ENCODE results near the gene GPAT3.

GPAT3 gene

DNA sequence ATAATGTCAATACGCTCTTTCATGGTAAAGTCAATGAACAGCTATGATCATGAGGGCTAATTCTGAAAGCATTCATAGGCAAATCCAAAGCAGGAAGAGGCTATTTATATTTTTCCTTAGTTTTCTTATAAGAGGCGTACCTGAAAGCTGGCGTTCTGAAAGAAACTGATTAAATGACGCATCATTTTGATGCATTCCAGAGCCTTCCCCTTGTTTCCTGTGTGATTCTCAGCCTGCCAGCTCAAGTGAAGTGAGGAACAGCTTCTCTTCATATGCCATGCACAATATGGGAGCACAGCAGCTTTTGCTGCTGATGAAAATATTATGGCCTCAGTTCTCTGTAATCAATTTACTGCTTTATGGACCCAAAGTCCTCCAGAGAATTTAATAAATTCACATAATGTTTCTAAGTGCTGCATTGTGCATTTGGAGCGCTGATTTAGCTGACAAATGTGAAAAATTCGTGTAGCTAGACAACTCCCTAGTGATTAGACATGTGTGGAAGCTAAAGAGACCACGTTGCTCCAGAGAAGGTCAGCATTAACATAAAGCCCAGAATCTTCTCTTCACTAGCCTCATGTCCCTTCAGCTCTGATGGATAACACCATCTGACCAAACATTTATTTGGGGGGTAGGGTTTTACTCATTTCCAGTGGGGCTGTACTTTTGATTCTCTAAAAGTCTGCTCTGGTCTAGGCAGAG lies 110.8 kb downstream of the GPAT3 start:
- no peak for DNase-seq

DNA sequence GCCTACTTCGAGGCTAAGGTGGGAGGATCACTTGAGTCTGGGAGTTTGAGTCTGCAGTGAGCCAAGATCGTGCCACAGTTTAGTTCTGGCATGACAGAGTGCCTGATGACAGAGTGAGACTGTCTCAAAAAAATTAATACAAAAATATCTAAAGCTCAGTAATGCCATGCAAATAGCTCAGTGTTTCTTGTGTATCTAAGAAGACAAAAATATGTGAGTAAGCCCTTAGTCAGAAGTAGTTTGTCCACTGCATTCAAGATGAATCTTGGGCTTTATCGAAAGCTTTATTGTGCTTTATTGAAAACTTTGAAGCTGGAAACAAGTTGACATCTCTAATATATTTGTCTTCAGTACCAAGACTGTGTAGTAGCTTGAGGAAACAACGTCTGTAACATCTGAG lies 115.9 kb downstream of the GPAT3 start:
- DNase-seq: no peak

Data from inflammatory macrophage treated with lipopolysaccharide for 1 hour (primary cell).